SK-N-SH (cell line): ENCODE measurements around the gene TRAPPC3.

ENCODE experiments used
- CTCF ChIP-seq: fragments of 200-600 bp; sonication (generic); IDR thresholded peaks from 2 replicates; pipeline ENCODE4 v1.6.1; 2017; ENCODE audit warnings: antibody characterized with exemption, mild to moderate bottlenecking, moderate library complexity
- ELF1 ChIP-seq: IDR thresholded peaks from 2 replicates; pipeline ENCODE4 v1.4.0; 2012
- EP300 ChIP-seq, 2 experiments: IDR thresholded peaks; 2 replicates each; pipeline versions ENCODE4 v1.4.0 to v1.6.1; 2012; ENCODE audit warnings: borderline replicate concordance in 1 of 2, low read depth in 1 of 2, low read length in 1 of 2
- FOXM1 ChIP-seq: IDR thresholded peaks from 2 replicates; pipeline ENCODE4 v1.4.0; 2012; ENCODE audit warnings: low read depth, mild to moderate bottlenecking
- GATA2 ChIP-seq: sonication (generic); formaldehyde crosslinking; IDR thresholded peaks from 2 replicates; pipeline ENCODE4 v1.5.0; 2020; ENCODE audit warnings: mild to moderate bottlenecking, missing genetic modification reagents
- JUND ChIP-seq: IDR thresholded peaks from 2 replicates; pipeline ENCODE4 v1.4.0; 2012
- NFIC ChIP-seq: IDR thresholded peaks from 2 replicates; pipeline ENCODE4 v1.4.0; 2012; ENCODE audit warnings: borderline replicate concordance
- REST ChIP-seq: IDR thresholded peaks from 2 replicates; pipeline ENCODE4 v1.6.1; 2012; ENCODE audit warnings: mild to moderate bottlenecking, low read depth, low read length, moderate library complexity
- SMC3 ChIP-seq: IDR thresholded peaks from 2 replicates; pipeline ENCODE4 v1.6.1; 2012; ENCODE audit warnings: low read depth, low read length, improper control_type of control experiment
- TAF1 ChIP-seq: IDR thresholded peaks from 2 replicates; pipeline ENCODE4 v1.6.1; 2012; ENCODE audit warnings: low read depth, mild to moderate bottlenecking, low read length, moderate library complexity, borderline replicate concordance
- TF ChIP-seq, protein P1 (sequence below): IDR thresholded peaks from 2 replicates; pipeline ENCODE4 v1.4.0; 2012; ENCODE audit warnings: low read depth, borderline replicate concordance

- TF ChIP-seq CTCF (no peak), EP300 (IDR thresholded peaks at IDR 0.05; ENCODE audit: borderline replicate concordance in 1 of 2, low read depth in 1 of 2, low read length in 1 of 2) (no peak), REST (no peak), FOXM1 (no peak), GATA2 (CRISPR knock-in tag) (no peak), NFIC (no peak), JUND (no peak), ELF1 (no peak), TAF1 (no peak), SMC3 (no peak)
- TF ChIP-seq, protein P1, sequence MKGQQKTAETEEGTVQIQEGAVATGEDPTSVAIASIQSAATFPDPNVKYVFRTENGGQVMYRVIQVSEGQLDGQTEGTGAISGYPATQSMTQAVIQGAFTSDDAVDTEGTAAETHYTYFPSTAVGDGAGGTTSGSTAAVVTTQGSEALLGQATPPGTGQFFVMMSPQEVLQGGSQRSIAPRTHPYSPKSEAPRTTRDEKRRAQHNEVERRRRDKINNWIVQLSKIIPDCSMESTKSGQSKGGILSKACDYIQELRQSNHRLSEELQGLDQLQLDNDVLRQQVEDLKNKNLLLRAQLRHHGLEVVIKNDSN: no peak
Measured at GRCh38 chr1:36087233-36088123, 61.8 kb downstream of the TRAPPC3 start.
